ENCODE data around the gene FAM24A. TPM values are rescaled to one million over a fixed set of nuclear protein-coding genes. Genes with fewer than 3 reads are reported as not detected.

FAM24A gene
- total and polyA plus RNA-seq, 2 experiments from 2014 or later = not detected

DNA sequence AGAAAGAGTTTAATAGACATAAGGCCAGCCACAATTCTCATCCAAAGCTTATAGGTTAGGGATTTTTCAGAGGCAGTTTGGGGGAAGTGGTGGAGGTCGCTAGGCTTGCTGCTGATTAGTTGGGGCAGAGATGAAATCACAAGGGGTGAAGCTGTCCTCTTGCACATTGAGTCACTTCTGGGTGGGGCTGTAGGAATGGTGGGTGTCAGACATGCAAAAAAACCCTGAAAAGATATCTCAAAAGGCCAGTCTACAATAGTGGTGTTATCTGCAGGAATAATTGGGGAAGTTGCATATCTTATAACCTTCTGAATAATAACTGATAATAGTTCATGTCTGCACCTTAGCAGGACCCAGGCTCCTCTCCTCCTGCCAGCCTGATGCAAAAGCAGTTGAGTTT is 33.1 kb upstream of the FAM24A start:
- Mint-ChIP-seq H3K4me1 (peaks cover 66% of the 10 kb centered on the region), H3K4me3 (peak overlapping the region; percentile 74), H3K9me3 (peaks cover 8% of the 10 kb centered on the region; the same call in 2 of the 3 replicates), H3K27me3 (ENCODE audit: insufficient read depth, low read depth, poor library complexity) (peaks cover 25% of the 10 kb centered on the region), H3K27ac (peak overlapping the region; percentile 89), H3K36me3 (ENCODE audit: low read depth) (peaks cover 33% of the 10 kb centered on the region; the same call in 2 of the 3 replicates)
- H3K4me3 ChIP-seq = peak overlapping the region; percentile 60
- ATAC-seq (no peak), DNase-seq (ENCODE audit: low spot score) (no peak)
- H3K9me2 ChIP-seq (ENCODE audit: insufficient read depth) = no peaks in the 10 kb centered on the region
- H3K4me1 ChIP-seq (ENCODE audit: insufficient read depth) = peaks cover 50% of the 10 kb centered on the region
- no peak for TF ChIP-seq CREB1 (CRISPR knock-in tag; IDR thresholded peaks at IDR 0.05; ENCODE audit: low read depth)
- TF ChIP-seq, protein P1, sequence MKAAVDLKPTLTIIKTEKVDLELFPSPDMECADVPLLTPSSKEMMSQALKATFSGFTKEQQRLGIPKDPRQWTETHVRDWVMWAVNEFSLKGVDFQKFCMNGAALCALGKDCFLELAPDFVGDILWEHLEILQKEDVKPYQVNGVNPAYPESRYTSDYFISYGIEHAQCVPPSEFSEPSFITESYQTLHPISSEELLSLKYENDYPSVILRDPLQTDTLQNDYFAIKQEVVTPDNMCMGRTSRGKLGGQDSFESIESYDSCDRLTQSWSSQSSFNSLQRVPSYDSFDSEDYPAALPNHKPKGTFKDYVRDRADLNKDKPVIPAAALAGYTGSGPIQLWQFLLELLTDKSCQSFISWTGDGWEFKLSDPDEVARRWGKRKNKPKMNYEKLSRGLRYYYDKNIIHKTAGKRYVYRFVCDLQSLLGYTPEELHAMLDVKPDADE (IDR thresholded peaks at IDR 0.05) = no peak
- TF ChIP-seq, protein P2, sequence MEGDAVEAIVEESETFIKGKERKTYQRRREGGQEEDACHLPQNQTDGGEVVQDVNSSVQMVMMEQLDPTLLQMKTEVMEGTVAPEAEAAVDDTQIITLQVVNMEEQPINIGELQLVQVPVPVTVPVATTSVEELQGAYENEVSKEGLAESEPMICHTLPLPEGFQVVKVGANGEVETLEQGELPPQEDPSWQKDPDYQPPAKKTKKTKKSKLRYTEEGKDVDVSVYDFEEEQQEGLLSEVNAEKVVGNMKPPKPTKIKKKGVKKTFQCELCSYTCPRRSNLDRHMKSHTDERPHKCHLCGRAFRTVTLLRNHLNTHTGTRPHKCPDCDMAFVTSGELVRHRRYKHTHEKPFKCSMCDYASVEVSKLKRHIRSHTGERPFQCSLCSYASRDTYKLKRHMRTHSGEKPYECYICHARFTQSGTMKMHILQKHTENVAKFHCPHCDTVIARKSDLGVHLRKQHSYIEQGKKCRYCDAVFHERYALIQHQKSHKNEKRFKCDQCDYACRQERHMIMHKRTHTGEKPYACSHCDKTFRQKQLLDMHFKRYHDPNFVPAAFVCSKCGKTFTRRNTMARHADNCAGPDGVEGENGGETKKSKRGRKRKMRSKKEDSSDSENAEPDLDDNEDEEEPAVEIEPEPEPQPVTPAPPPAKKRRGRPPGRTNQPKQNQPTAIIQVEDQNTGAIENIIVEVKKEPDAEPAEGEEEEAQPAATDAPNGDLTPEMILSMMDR (conservative IDR thresholded peaks at IDR 0.05; ENCODE audit: low read depth in 2 of 2) = no peak
- TF ChIP-seq EZH2 (IDR thresholded peaks at IDR 0.05; ENCODE audit: low read depth, unreplicated experiment) = no peak
- no peak for TF ChIP-seq STAT1 (IDR thresholded peaks at IDR 0.05; ENCODE audit: unreplicated experiment)
- TF ChIP-seq, protein P3, sequence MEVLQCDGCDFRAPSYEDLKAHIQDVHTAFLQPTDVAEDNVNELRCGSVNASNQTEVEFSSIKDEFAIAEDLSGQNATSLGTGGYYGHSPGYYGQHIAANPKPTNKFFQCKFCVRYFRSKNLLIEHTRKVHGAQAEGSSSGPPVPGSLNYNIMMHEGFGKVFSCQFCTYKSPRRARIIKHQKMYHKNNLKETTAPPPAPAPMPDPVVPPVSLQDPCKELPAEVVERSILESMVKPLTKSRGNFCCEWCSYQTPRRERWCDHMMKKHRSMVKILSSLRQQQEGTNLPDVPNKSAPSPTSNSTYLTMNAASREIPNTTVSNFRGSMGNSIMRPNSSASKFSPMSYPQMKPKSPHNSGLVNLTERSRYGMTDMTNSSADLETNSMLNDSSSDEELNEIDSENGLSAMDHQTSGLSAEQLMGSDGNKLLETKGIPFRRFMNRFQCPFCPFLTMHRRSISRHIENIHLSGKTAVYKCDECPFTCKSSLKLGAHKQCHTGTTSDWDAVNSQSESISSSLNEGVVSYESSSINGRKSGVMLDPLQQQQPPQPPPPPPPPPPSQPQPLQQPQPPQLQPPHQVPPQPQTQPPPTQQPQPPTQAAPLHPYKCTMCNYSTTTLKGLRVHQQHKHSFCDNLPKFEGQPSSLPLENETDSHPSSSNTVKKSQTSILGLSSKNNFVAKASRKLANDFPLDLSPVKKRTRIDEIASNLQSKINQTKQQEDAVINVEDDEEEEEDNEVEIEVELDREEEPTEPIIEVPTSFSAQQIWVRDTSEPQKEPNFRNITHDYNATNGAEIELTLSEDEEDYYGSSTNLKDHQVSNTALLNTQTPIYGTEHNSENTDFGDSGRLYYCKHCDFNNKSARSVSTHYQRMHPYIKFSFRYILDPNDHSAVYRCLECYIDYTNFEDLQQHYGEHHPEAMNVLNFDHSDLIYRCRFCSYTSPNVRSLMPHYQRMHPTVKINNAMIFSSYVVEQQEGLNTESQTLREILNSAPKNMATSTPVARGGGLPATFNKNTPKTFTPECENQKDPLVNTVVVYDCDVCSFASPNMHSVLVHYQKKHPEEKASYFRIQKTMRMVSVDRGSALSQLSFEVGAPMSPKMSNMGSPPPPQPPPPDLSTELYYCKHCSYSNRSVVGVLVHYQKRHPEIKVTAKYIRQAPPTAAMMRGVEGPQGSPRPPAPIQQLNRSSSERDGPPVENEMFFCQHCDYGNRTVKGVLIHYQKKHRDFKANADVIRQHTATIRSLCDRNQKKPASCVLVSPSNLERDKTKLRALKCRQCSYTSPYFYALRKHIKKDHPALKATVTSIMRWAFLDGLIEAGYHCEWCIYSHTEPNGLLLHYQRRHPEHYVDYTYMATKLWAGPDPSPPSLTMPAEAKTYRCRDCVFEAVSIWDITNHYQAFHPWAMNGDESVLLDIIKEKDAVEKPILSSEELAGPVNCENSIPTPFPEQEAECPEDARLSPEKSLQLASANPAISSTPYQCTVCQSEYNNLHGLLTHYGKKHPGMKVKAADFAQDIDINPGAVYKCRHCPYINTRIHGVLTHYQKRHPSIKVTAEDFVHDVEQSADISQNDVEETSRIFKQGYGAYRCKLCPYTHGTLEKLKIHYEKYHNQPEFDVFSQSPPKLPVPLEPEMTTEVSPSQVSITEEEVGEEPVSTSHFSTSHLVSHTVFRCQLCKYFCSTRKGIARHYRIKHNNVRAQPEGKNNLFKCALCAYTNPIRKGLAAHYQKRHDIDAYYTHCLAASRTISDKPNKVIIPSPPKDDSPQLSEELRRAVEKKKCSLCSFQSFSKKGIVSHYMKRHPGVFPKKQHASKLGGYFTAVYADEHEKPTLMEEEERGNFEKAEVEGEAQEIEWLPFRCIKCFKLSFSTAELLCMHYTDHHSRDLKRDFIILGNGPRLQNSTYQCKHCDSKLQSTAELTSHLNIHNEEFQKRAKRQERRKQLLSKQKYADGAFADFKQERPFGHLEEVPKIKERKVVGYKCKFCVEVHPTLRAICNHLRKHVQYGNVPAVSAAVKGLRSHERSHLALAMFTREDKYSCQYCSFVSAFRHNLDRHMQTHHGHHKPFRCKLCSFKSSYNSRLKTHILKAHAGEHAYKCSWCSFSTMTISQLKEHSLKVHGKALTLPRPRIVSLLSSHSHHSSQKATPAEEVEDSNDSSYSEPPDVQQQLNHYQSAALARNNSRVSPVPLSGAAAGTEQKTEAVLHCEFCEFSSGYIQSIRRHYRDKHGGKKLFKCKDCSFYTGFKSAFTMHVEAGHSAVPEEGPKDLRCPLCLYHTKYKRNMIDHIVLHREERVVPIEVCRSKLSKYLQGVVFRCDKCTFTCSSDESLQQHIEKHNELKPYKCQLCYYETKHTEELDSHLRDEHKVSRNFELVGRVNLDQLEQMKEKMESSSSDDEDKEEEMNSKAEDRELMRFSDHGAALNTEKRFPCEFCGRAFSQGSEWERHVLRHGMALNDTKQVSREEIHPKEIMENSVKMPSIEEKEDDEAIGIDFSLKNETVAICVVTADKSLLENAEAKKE (CRISPR knock-in tag; IDR thresholded peaks at IDR 0.05) = no peak
- TF ChIP-seq ZNF331 (CRISPR knock-in tag; IDR thresholded peaks at IDR 0.05; ENCODE audit: low read depth) = no peak
- TF ChIP-seq, protein P4, sequence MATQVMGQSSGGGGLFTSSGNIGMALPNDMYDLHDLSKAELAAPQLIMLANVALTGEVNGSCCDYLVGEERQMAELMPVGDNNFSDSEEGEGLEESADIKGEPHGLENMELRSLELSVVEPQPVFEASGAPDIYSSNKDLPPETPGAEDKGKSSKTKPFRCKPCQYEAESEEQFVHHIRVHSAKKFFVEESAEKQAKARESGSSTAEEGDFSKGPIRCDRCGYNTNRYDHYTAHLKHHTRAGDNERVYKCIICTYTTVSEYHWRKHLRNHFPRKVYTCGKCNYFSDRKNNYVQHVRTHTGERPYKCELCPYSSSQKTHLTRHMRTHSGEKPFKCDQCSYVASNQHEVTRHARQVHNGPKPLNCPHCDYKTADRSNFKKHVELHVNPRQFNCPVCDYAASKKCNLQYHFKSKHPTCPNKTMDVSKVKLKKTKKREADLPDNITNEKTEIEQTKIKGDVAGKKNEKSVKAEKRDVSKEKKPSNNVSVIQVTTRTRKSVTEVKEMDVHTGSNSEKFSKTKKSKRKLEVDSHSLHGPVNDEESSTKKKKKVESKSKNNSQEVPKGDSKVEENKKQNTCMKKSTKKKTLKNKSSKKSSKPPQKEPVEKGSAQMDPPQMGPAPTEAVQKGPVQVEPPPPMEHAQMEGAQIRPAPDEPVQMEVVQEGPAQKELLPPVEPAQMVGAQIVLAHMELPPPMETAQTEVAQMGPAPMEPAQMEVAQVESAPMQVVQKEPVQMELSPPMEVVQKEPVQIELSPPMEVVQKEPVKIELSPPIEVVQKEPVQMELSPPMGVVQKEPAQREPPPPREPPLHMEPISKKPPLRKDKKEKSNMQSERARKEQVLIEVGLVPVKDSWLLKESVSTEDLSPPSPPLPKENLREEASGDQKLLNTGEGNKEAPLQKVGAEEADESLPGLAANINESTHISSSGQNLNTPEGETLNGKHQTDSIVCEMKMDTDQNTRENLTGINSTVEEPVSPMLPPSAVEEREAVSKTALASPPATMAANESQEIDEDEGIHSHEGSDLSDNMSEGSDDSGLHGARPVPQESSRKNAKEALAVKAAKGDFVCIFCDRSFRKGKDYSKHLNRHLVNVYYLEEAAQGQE (IDR thresholded peaks at IDR 0.05; ENCODE audit: unreplicated experiment) = no peak
- TF ChIP-seq NANOG (IDR thresholded peaks at IDR 0.05; ENCODE audit: borderline replicate concordance) = no peak
- TF ChIP-seq ZNF114 (CRISPR knock-in tag; IDR thresholded peaks at IDR 0.05) = no peak
- TF ChIP-seq EZH2phosphoT487 (IDR thresholded peaks at IDR 0.05; ENCODE audit: unreplicated experiment) = no peak
- TF ChIP-seq JUNB (IDR thresholded peaks at IDR 0.05; ENCODE audit: unreplicated experiment) = no peak
- TF ChIP-seq POLR2AphosphoS5 (IDR thresholded peaks at IDR 0.05; ENCODE audit: low read depth) = no peak
- H2AFZ ChIP-seq = no peak overlapping the region
- H3K27ac ChIP-seq (ENCODE audit: low read depth) = peak overlapping the region; percentile 91
- peaks cover 4% of the 10 kb centered on the region for H3F3A ChIP-seq (replicated peaks; ENCODE audit: low read depth)
- no peaks in the 10 kb centered on the region for H3K36me3 ChIP-seq (ENCODE audit: insufficient read depth)
- H3K79me2 ChIP-seq (replicated peaks; ENCODE audit: insufficient read depth) = peaks cover 53% of the 10 kb centered on the region
- peaks cover 20% of the 10 kb centered on the region; the same call in 1 of the 2 replicates for H3K27me3 ChIP-seq (ENCODE audit: insufficient read depth)
- H4K20me1 ChIP-seq (replicated peaks; ENCODE audit: insufficient read depth) = no peaks in the 10 kb centered on the region
- H3K4me2 ChIP-seq = peak overlapping the region; percentile 89

Data from GM23338 (cell line).